A549 (cell line): ENCODE data around the gene CTNNBL1.

ENCODE experiments used
- CEBPB ChIP-seq, 2 experiments: fragments of >200 bp in 1 of 2; sonication (Bioruptor Twin) in 1 of 2; formaldehyde crosslinking in 1 of 2; IDR thresholded peaks; 2 replicates each; pipeline ENCODE4 v1.6.1; 2012 to 2016
- ELK1 ChIP-seq: fragments of 150-350 bp; IDR thresholded peaks from 2 replicates; pipeline ENCODE4 v1.6.1; 2014; ENCODE audit warnings: low read depth, mild to moderate bottlenecking, low read length
- EP300 ChIP-seq, 2 experiments: fragments of >200 bp; sonication (Bioruptor Twin); formaldehyde crosslinking; IDR thresholded peaks; 2 replicates in 1 of 2; 3 replicates in 1 of 2; pipeline ENCODE4 v1.6.1; 2016 to 2017
- FOXS1 ChIP-seq: fragments of 250-450 bp; sonication (Bioruptor Pico); IDR thresholded peaks from 2 replicates; pipeline ENCODE4 v1.5.0; 2020; ENCODE audit warnings: mild to moderate bottlenecking, moderate library complexity
- MAFK ChIP-seq: fragments of 450-650 bp; IDR thresholded peaks from 2 replicates; pipeline ENCODE4 v1.6.1; 2014; ENCODE audit not compliant: partially characterized antibody
- POLR2AphosphoS2 ChIP-seq: conservative IDR thresholded peaks from 2 replicates; pipeline ENCODE4 v1.6.1; 2012; ENCODE audit warnings: low read length, improper control_type of control experiment, inconsistent platforms
- RCOR1 ChIP-seq: fragments of 150-350 bp; IDR thresholded peaks from 2 replicates; pipeline ENCODE4 v1.6.1; 2014; ENCODE audit warnings: antibody characterized with exemption, low read length, low read depth
- REST ChIP-seq: fragments of 200-600 bp; sonication (generic); IDR thresholded peaks from 2 replicates; pipeline ENCODE4 v1.6.1; 2016; ENCODE audit warnings: antibody characterized with exemption, mild to moderate bottlenecking, moderate library complexity
- ZSCAN20 ChIP-seq: fragments of 250-450 bp; sonication (Bioruptor Pico); IDR thresholded peaks from 2 replicates; pipeline ENCODE4 v1.8.0; 2022; ENCODE audit warnings: mild to moderate bottlenecking, moderate library complexity
- TF ChIP-seq, protein P1 (sequence below): fragments of >200 bp; sonication (Bioruptor Twin); formaldehyde crosslinking; IDR thresholded peaks from 3 replicates; pipeline ENCODE4 v1.5.1; 2016

DNA sequence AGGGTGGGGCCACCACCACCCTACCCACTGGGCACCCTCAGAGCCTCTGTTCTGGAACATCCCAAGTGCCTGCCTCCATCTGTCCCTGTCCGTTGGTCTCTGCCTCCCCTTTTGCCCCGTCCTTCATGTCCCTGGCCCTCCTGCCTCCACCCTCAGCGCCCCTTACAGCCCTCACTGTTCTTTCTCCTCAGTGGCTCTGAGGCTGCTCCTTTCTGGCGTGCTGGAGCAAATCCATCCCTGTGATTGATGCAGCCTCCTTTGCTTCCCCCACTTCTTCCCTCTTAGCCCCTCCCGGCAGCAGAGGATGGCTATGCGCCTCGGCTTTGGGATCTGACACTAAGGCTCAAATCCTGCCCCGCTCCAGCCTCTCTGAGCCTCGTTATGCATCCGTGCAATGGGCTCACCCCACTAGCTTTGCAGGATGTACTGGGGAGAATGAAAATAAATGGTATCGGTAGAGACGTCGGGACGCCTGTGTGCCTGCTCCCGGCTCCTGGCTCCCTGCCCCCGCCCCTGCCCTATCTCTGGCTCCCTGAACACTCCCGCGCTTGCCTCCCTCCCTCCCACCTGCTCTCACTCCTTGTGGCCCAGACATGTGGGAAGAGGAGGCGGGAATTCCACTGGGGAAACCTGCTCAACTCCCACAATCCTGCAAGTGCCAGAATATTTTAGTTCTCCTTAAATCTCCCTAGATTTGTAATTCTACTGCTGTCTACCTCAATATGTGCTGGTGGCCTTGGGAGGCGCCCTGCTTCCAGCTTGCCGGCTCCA lies 222.2 kb downstream of the CTNNBL1 start:
- no peak for TF ChIP-seq ZSCAN20 (CRISPR knock-in tag)
- TF ChIP-seq, protein P1, sequence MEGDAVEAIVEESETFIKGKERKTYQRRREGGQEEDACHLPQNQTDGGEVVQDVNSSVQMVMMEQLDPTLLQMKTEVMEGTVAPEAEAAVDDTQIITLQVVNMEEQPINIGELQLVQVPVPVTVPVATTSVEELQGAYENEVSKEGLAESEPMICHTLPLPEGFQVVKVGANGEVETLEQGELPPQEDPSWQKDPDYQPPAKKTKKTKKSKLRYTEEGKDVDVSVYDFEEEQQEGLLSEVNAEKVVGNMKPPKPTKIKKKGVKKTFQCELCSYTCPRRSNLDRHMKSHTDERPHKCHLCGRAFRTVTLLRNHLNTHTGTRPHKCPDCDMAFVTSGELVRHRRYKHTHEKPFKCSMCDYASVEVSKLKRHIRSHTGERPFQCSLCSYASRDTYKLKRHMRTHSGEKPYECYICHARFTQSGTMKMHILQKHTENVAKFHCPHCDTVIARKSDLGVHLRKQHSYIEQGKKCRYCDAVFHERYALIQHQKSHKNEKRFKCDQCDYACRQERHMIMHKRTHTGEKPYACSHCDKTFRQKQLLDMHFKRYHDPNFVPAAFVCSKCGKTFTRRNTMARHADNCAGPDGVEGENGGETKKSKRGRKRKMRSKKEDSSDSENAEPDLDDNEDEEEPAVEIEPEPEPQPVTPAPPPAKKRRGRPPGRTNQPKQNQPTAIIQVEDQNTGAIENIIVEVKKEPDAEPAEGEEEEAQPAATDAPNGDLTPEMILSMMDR = no peak
- no peak for TF ChIP-seq FOXS1 (CRISPR knock-in tag)
- no peak for TF ChIP-seq RCOR1
- no peak for TF ChIP-seq MAFK
- no peak for TF ChIP-seq ELK1
- TF ChIP-seq REST = no peak
- TF ChIP-seq POLR2AphosphoS2 = no peak
- no peak for TF ChIP-seq CEBPB (IDR thresholded peaks at IDR 0.05)
- TF ChIP-seq EP300 (IDR thresholded peaks at IDR 0.05) = no peak
